ENCODE measurements around the gene GLIPR2. TPM values are rescaled to one million over a fixed set of nuclear protein-coding genes. Genes with fewer than 3 reads are reported as not detected.

Gene GLIPR2
- total RNA-seq, 1 donor from 2014 or later: 7.3 TPM

DNA sequence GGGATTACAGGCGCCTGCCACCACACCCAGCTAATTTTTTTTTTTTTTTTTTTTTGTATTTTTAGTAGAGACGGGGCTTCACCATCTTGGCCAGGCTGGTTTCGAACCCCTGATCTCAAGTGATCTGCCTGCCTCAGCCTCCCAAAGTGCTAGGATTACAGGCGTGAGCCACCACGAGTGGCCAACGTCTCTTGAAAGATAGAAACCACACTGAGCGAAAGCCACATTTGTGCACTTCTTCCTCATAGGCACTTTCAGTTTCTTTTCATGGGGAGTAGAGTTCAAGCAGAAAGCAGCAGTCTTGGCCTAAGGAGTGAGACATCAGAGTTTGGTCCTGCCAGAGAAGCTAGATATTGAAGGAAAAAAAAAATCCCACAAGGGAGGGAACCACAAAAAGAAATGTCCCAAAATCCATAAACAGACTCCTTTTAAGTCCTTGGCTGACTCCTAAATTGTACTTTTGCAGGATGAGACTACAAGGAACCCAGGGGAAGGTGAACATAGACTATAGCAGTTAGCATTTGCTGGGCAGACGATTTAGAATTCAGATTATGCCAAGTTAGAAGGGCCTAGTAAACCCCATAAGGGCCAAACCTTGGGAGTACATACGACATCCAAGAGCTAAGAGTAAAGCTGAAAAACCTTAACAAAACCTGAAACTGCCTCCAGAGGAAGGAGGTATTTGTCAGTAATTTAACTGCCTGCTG, 43.9 kb upstream of the GLIPR2 start:
- Mint-ChIP-seq H3K27me3 (no peaks in the 10 kb centered on the region), H3K27ac (no peak overlapping the region), H3K36me3 (ENCODE audit: insufficient read depth) (peaks cover 5% of the 10 kb centered on the region), H3K4me3 (ENCODE audit: low read depth) (no peak overlapping the region), H3K4me1 (ENCODE audit: low read depth) (peaks cover 3% of the 10 kb centered on the region), H3K9me3 (ENCODE audit: low read depth) (no peaks in the 10 kb centered on the region)
- TF ChIP-seq, protein P1, sequence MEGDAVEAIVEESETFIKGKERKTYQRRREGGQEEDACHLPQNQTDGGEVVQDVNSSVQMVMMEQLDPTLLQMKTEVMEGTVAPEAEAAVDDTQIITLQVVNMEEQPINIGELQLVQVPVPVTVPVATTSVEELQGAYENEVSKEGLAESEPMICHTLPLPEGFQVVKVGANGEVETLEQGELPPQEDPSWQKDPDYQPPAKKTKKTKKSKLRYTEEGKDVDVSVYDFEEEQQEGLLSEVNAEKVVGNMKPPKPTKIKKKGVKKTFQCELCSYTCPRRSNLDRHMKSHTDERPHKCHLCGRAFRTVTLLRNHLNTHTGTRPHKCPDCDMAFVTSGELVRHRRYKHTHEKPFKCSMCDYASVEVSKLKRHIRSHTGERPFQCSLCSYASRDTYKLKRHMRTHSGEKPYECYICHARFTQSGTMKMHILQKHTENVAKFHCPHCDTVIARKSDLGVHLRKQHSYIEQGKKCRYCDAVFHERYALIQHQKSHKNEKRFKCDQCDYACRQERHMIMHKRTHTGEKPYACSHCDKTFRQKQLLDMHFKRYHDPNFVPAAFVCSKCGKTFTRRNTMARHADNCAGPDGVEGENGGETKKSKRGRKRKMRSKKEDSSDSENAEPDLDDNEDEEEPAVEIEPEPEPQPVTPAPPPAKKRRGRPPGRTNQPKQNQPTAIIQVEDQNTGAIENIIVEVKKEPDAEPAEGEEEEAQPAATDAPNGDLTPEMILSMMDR (IDR thresholded peaks at IDR 0.05; ENCODE audit: unreplicated experiment): no peak
- DNase-seq (ENCODE audit: low spot score, unreplicated experiment): no peak

DNA sequence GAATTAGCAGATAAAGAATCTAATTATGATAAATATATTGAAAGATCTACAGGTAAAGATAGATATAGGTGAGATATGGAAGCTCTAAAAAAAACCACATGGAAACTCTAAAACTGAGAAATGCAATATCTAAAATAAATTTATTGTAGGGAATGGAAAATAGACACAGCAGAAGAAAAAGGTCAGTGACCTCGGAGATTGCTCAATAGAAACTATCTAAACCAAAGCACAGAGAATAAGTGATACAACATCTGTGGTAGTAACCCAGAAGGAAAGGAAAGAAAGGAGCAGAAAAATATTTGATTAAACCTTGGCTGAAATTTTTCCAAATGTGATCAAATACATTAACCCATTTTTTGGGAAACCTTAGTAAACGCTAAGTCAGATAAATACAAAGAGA, 43.1 kb upstream of the GLIPR2 start:
- Mint-ChIP-seq H3K36me3 (ENCODE audit: insufficient read depth) (peaks cover 5% of the 10 kb centered on the region), H3K9me3 (ENCODE audit: low read depth) (no peaks in the 10 kb centered on the region), H3K4me3 (ENCODE audit: low read depth) (no peak overlapping the region), H3K27me3 (no peaks in the 10 kb centered on the region), H3K27ac (no peak overlapping the region), H3K4me1 (ENCODE audit: low read depth) (peaks cover 3% of the 10 kb centered on the region)
- TF ChIP-seq, protein P1 (IDR thresholded peaks at IDR 0.05; ENCODE audit: unreplicated experiment): no peak
- DNase-seq (ENCODE audit: low spot score, unreplicated experiment): no peak

DNA sequence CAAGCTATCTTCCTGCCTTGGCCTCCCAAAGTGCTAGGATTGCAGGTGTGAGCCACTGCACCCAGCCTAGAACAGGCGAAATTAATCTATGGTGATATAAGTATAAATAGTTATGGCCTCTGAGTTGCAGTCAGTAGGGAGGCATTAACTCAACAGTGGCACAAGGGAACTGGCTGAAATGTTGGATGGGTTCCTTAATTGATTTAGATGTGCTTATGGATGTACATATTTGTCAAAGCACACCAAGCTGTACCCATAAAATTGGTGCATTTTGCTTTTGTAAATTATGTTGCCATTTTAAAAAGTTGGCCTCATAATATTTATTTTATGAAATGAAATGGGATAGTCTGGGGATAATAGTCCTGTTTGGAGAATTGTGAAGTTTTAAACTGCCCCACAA, 36.8 kb upstream of the GLIPR2 start:
- H3K9me3 Mint-ChIP-seq (ENCODE audit: low read depth): no peaks in the 10 kb centered on the region
- H3K36me3 Mint-ChIP-seq (ENCODE audit: insufficient read depth): peaks cover 2% of the 10 kb centered on the region
- no peaks in the 10 kb centered on the region for H3K27me3 Mint-ChIP-seq
- H3K4me1 Mint-ChIP-seq (ENCODE audit: low read depth): peaks cover 4% of the 10 kb centered on the region
- H3K27ac Mint-ChIP-seq: no peak overlapping the region
- TF ChIP-seq, protein P1 (IDR thresholded peaks at IDR 0.05; ENCODE audit: unreplicated experiment): no peak
- H3K4me3 Mint-ChIP-seq (ENCODE audit: low read depth): no peak overlapping the region
- no peak for DNase-seq (ENCODE audit: low spot score, unreplicated experiment)

DNA sequence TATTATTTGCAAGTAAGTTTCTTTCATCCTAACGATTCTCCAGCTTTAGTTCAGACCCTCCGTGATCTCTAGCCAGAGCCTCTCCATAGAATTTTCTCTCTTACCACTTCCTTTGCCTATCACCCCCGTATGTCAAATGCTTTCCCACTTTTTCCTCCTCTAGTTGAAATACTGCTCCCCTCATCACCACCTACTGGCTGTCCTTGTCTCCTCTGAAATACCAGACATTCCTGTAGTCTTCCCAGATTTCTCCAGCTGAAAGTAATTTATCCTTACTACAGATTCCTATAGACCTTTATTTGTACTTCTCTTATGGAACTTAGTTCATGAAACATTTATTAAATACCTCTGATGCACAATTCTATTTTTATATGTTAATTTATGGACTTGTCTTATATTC, 36.0 kb upstream of the GLIPR2 start:
- H3K27me3 Mint-ChIP-seq: no peaks in the 10 kb centered on the region
- peaks cover 4% of the 10 kb centered on the region for H3K4me1 Mint-ChIP-seq (ENCODE audit: low read depth)
- H3K4me3 Mint-ChIP-seq (ENCODE audit: low read depth): no peak overlapping the region
- H3K9me3 Mint-ChIP-seq (ENCODE audit: low read depth): no peaks in the 10 kb centered on the region
- H3K36me3 Mint-ChIP-seq (ENCODE audit: insufficient read depth): peaks cover 4% of the 10 kb centered on the region
- TF ChIP-seq, protein P1 (IDR thresholded peaks at IDR 0.05; ENCODE audit: unreplicated experiment): no peak
- H3K27ac Mint-ChIP-seq: no peak overlapping the region
- no peak for DNase-seq (ENCODE audit: low spot score, unreplicated experiment)

DNA sequence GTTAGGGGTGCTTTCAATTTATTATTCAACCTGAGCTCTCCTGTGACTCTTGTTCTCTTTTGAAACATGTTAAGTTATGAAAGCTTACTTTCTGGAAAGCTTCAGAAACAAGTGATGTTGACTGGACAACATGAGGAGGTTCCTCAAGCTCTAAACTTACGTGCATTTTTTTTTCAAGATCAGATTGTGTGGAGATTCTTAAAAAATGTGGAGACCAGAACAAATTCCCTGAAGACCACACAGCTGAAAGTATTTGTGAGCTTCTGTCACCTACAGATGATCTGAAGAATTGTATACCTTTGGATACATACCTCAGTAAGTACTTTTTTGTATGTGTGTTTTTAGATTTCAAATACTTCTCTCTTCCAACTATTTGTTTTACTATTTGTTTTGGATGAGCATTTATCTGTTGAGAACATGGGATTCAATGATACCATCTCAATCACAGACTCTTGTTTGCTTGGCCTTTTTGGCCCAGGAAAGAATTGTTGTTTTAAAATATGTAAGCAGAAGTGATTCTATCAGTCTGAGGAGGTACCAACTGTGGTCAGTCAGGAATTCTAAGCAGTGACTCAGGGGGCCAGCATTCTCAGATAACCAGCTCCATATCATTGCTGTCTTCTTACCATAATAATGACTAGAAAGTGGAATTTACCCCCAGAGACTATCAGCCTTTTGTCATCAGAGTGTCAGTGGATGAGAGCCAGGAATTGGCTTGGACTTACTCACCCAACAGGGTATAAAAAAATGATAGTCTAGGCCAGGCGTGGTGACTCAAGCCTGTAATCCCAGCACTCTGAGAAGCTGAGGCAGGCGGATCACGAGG, 34.4 kb upstream of the GLIPR2 start:
- TF ChIP-seq, protein P1 (IDR thresholded peaks at IDR 0.05; ENCODE audit: unreplicated experiment): no peak
- no peak overlapping the region for H3K4me3 Mint-ChIP-seq (ENCODE audit: low read depth)
- H3K27me3 Mint-ChIP-seq: no peaks in the 10 kb centered on the region
- no peak for DNase-seq (ENCODE audit: low spot score, unreplicated experiment)
- no peak overlapping the region for H3K27ac Mint-ChIP-seq
- peaks cover 2% of the 10 kb centered on the region for H3K36me3 Mint-ChIP-seq (ENCODE audit: insufficient read depth)
- H3K9me3 Mint-ChIP-seq (ENCODE audit: low read depth): no peaks in the 10 kb centered on the region
- H3K4me1 Mint-ChIP-seq (ENCODE audit: low read depth): peaks cover 4% of the 10 kb centered on the region

All from progenitor cell of endocrine pancreas (in vitro differentiated cells).